IMR-90 (cell line): ENCODE measurements around the gene ALPK3. TPM values are rescaled to one million over a fixed set of nuclear protein-coding genes. Genes with fewer than 3 reads are reported as not detected.

Source experiments
- ATAC-seq: fragments of 200-7000 bp; cut with Tn5 transposase; 2 replicates; pipeline ENCODE4 v1.9.1; 2020; ENCODE audit warnings: low read depth, mild to moderate bottlenecking, moderate library complexity
- BruUV-seq: library from RNA; stranded (reverse); fragments of 400-500 nt; replicated peaks from 2 replicates; lab custom pipeline; 2021; lab: Mats Ljungman, UMichigan
- CTCF ChIA-PET: fragments of 300-600 bp; formaldehyde crosslinking; extraction: SDS; loops from one replicate; lab custom pipeline; 2021; ENCODE audit warnings: antibody characterized with exemption; lab: Yijun Ruan, JAX
- POLR2A ChIA-PET: fragments of 300-600 bp; sonication (Branson Sonifier 250); formaldehyde crosslinking; loops from one replicate; lab custom pipeline; 2022; ENCODE audit warnings: antibody characterized with exemption; ENCODE audit not compliant: unreplicated experiment; lab: Charles Lee
- DNase-seq: peaks from one replicate; pipeline ENCODE4 v3.0.0; 2013
- H2AFZ ChIP-seq: replicated peaks from 2 replicates; pipeline ENCODE3; 2013; ENCODE audit warnings: low read length, mild to moderate bottlenecking; ENCODE audit not compliant: poor library complexity
- H2AK5ac ChIP-seq: 2 replicates; pipeline ENCODE4 v1.6.1; 2013; ENCODE audit warnings: low read depth, low read length, inconsistent platforms
- H2AK9ac ChIP-seq: replicated peaks from 2 replicates; pipeline ENCODE3; 2013; ENCODE audit warnings: mild to moderate bottlenecking, low read depth, low read length, moderate library complexity; ENCODE audit not compliant: poor library complexity
- H2BK120ac ChIP-seq: 2 replicates; pipeline ENCODE4 v1.6.1; 2013; ENCODE audit warnings: low read depth, low read length, inconsistent platforms
- H2BK15ac ChIP-seq: 3 replicates; pipeline ENCODE4 v1.6.1; 2013; ENCODE audit warnings: low read depth, low read length, inconsistent platforms
- H2BK20ac ChIP-seq: 2 replicates; pipeline ENCODE4 v1.6.1; 2013; ENCODE audit warnings: low read depth, mild to moderate bottlenecking, inconsistent platforms, low read length, moderate library complexity
- H2BK5ac ChIP-seq: 2 replicates; pipeline ENCODE4 v1.6.1; 2013; ENCODE audit warnings: mild to moderate bottlenecking, low read depth, low read length, inconsistent platforms; ENCODE audit not compliant: poor library complexity, severe bottlenecking
- H3K14ac ChIP-seq: replicated peaks from 2 replicates; pipeline ENCODE4 v1.6.1; 2013; ENCODE audit warnings: low read depth, low read length, inconsistent platforms
- H3K18ac ChIP-seq: 2 replicates; pipeline ENCODE4 v1.6.1; 2013; ENCODE audit warnings: low read depth, low read length, control low read depth
- H3K23ac ChIP-seq: 2 replicates; pipeline ENCODE4 v1.6.1; 2013; ENCODE audit warnings: low read depth, low read length, inconsistent platforms
- H3K27ac ChIP-seq: 2 replicates; pipeline ENCODE4 v1.5.1; 2013; ENCODE audit warnings: mild to moderate bottlenecking, control low read depth, low read length; ENCODE audit not compliant: insufficient read depth
- H3K27me3 ChIP-seq: 2 replicates; pipeline ENCODE4 v1.6.1; 2013; ENCODE audit warnings: low read length; ENCODE audit not compliant: control insufficient read depth, insufficient read depth
- H3K36me3 ChIP-seq: 2 replicates; pipeline ENCODE4 v1.6.1; 2013; ENCODE audit warnings: low read length, mixed read lengths; ENCODE audit not compliant: control insufficient read depth, insufficient read depth
- H3K4ac ChIP-seq: 2 replicates; pipeline ENCODE4 v1.6.1; 2013; ENCODE audit warnings: low read depth, low read length, inconsistent platforms
- H3K4me1 ChIP-seq: 2 replicates; pipeline ENCODE4 v1.6.1; 2013; ENCODE audit warnings: low read length, mixed read lengths; ENCODE audit not compliant: control insufficient read depth, insufficient read depth
- H3K4me2 ChIP-seq: 2 replicates; pipeline ENCODE4 v1.6.1; 2013; ENCODE audit warnings: low read depth, mild to moderate bottlenecking, control low read depth, low read length, moderate library complexity
- H3K4me3 ChIP-seq: 2 replicates; pipeline ENCODE4 v1.5.1; 2013; ENCODE audit warnings: low read depth, mild to moderate bottlenecking, control low read depth, low read length, moderate library complexity; ENCODE audit not compliant: insufficient read depth
- H3K56ac ChIP-seq: 2 replicates; pipeline ENCODE4 v1.6.1; 2013; ENCODE audit warnings: low read length, inconsistent platforms; ENCODE audit not compliant: insufficient read depth; ENCODE audit errors: extremely low read depth
- H3K79me1 ChIP-seq, 2 experiments: 2 replicates each; pipeline ENCODE4 v1.6.1; 2013; ENCODE audit warnings: low read length in 2 of 2, inconsistent platforms in 1 of 2, low read depth in 1 of 2
- H3K9ac ChIP-seq: 2 replicates; pipeline ENCODE4 v1.6.1; 2013; ENCODE audit warnings: low read depth, low read length, control low read depth
- H3K9me1 ChIP-seq: 2 replicates; pipeline ENCODE4 v1.6.1; 2013; ENCODE audit warnings: low read length, inconsistent platforms; ENCODE audit not compliant: insufficient read depth
- H3K9me3 ChIP-seq: 2 replicates; pipeline ENCODE4 v1.6.1; 2013; ENCODE audit warnings: low read length; ENCODE audit not compliant: control insufficient read depth, insufficient read depth
- H4K20me1 ChIP-seq: 2 replicates; pipeline ENCODE4 v1.6.1; 2013; ENCODE audit warnings: low read length, inconsistent platforms; ENCODE audit not compliant: insufficient read depth
- H4K5ac ChIP-seq: 2 replicates; pipeline ENCODE4 v1.6.1; 2013; ENCODE audit warnings: mild to moderate bottlenecking, low read depth, low read length, control low read depth
- H4K8ac ChIP-seq, 2 experiments: 2 replicates each; pipeline ENCODE4 v1.6.1; 2013; ENCODE audit warnings: low read depth in 2 of 2, low read length in 2 of 2, control low read depth in 1 of 2, inconsistent platforms in 1 of 2
- H4K91ac ChIP-seq: 2 replicates; pipeline ENCODE4 v1.6.1; 2013; ENCODE audit warnings: low read depth, low read length, inconsistent platforms; ENCODE audit not compliant: insufficient read depth
- POLR2A ChIP-seq: IDR thresholded peaks from 2 replicates; pipeline ENCODE4 v1.6.1; 2012; ENCODE audit warnings: mild to moderate bottlenecking, low read depth, low read length
- RFX5 ChIP-seq: IDR thresholded peaks from 2 replicates; pipeline ENCODE4 v1.8.0; 2012; ENCODE audit warnings: low read depth, mild to moderate bottlenecking, low read length, moderate library complexity
- WGBS, 2 experiments: methylation state at CpG; one replicate each; pipeline versions ENCODE4 v1.1.5 to v1.1.7; 2013; ENCODE audit warnings: missing lambda C conversion rate in 2 of 2; ENCODE audit not compliant: insufficient read length in 1 of 2; ENCODE audit errors: extremely low coverage in 2 of 2; 5-methylcytosine and 5-hydroxymethylcytosine counted together
- dilution Hi-C: fragments of 300-500 bp; cut with HindIII; formaldehyde crosslinking; loops from one replicate; pipeline ENCODE4 v1.14.3; 2018; ENCODE audit warnings: low sequenced_read_pairs; ENCODE audit not compliant: unreplicated experiment
- in situ Hi-C: fragments of 300-500 bp; cut with MboI; formaldehyde crosslinking; loops from 3 replicates; pipeline ENCODE4 v1.14.3; 2019; ENCODE audit warnings: low sequenced_read_pairs, inconsistent platforms, mixed read lengths
- intact Hi-C: fragments of 100-400 bp; cut with micrococcal nuclease; formaldehyde crosslinking; loops from 2 replicates; pipeline ENCODE4 v1.10.0; 2022
- polyA plus RNA-seq, 3 experiments: library from polyadenylated mRNA; depleted of rRNA; stranded (reverse); fragments of >200 nt; gene quantifications; 2 replicates each; pipeline ENCODE4 v1.2.3, GENCODE V29; 2012; ENCODE audit warnings: low replicate concordance in 1 of 3
- total RNA-seq: library from RNA; depleted of rRNA; stranded (reverse); fragments of >200 nt; gene quantifications from 2 replicates; pipeline ENCODE4 v1.2.3, GENCODE V29; 2012

ALPK3 gene
- total and polyA plus RNA-seq, 2 of the 4 experiments (the other 2 are of a cell fraction): under 0.01 to 0.26 TPM

- Histone ChIP-seq H3K36me3 (no peaks in the 10 kb centered on the region), H3K14ac (no peak overlapping the region), H3K23ac (no peak overlapping the region), H3K4me2 (no peak overlapping the region), H2AFZ (no peak overlapping the region), H3K18ac (no peak overlapping the region), H3K27me3 (peaks cover 4% of the 10 kb centered on the region), H2AK9ac (no peak overlapping the region), H3K9ac (no peak overlapping the region), H3K9me1 (no peaks in the 10 kb centered on the region; the same call in 1 of the 2 replicates), H2AK5ac (no peak overlapping the region), H4K91ac (no peak overlapping the region), H2BK20ac (no peak overlapping the region), H4K20me1 (no peaks in the 10 kb centered on the region), H3K27ac (no peak overlapping the region), H2BK15ac (no peak overlapping the region), H3K4me3 (no peak overlapping the region), H2BK120ac (no peak overlapping the region), H3K4ac (no peak overlapping the region), H3K79me1 (no peaks in the 10 kb centered on the region), H3K9me3 (0 out of 2 replicates have a peak, but pooled peaks cover 3% of the 10 kb centered on the region), H4K5ac (no peak overlapping the region), H3K4me1 (no peaks in the 10 kb centered on the region), H3K56ac (no peak overlapping the region), H2BK5ac (no peak overlapping the region), H4K8ac (no peak overlapping the region)
- intact Hi-C loops: no loop called here
- ChIA-PET POLR2A (interaction anchor here (0.9 kb wide), 1 partner anchor 8 kb away, joined by 3 read pairs; no protein-coding TSS in a partner anchor), CTCF (interaction anchor here (0.6 kb wide), 1 partner anchor 30 kb away, joined by 3 read pairs; no protein-coding TSS in a partner anchor)
- in situ Hi-C loops: no loop called here
- TF ChIP-seq RFX5 (no peak), POLR2A (no peak)
- no CpG with 5 or more reads among the region's 2 CpGs for WGBS, 2 experiments
- dilution Hi-C loops: no loop called here
- BruUV-seq: no TSS peak
- DNase-seq: no peak
- ATAC-seq: no peak
Observed at GRCh38 chr15:84903751-84904150, 86.6 kb downstream of the ALPK3 start.
